Measurements from ENCODE around the gene SOWAHB. TPM values are rescaled to one million over a fixed set of nuclear protein-coding genes. Genes with fewer than 3 reads are reported as not detected.

Gene SOWAHB
- total and polyA plus RNA-seq, 4 donors = 0.28 to 4.2 (median 1.9) TPM

DNA sequence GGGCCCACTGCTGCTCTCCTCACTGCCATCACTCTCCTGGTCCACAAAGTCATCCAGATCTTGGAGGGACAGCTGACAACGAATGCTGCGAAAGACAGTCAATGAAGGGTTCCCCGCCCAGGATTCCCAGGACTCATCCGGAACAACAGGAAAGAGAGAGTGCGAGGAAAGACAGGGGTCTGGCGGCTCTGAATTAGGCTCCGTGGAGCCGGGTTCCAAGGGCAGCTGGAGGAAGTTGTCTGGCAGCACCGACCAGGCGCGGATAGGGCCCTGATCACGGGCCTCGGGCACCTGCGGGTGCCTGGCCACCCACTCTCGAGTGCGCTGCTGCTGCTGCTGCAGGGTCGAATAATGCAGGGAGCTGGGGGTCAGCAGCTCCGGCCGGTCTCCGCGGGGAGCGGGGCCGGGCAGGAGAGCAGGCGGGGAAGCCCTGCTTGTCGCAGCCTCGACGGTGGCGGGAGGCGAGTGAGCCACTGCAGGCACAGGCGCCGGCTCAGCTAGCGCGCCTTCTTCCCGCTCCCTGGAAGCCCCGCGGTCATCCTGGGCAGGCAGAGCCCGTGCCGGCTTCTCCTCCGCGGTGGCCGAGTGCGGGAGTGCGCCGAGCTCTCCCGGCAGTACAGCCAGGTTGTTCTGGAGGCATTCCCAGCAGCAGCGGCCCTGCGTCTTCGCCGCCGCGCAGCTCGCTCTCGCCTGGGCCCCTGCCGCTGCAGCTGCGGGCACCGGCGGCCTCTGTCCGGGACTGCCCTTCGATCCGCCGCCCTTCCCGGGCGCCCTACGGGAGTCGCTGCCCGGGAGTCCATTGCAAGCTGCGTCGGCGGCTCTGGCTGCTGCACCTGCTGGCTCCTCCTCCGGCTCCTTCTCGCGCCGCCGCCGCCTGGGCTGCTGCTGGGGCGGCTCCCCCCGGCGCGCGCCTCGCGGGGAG, 1.1 kb downstream of the SOWAHB start:
- WGBS, 2 donors = 8% methylated on average over 67 to 82 of the region's 82 CpGs
- Histone ChIP-seq H3K27ac (ENCODE audit: low read depth in 1 of 2, low read length in 1 of 2) (peak overlapping the region in 1 of 2 donors; percentile 87), H3K27me3 (ENCODE audit: control insufficient read depth in 3 of 3, insufficient read depth in 3 of 3, low read length in 2 of 3) (peaks cover 0 to 52% (median 38%) of the 10 kb centered on the region in 3 donors), H3K9ac (ENCODE audit: insufficient read depth in 1 of 2, low read length in 2 of 2) (no peak overlapping the region), H3K4me1 (ENCODE audit: control insufficient read depth in 5 of 5, insufficient read depth in 5 of 5, low read length in 5 of 5) (peaks cover 0 to 19% (median 3%) of the 10 kb centered on the region in 5 donors), H3K36me3 (ENCODE audit: control insufficient read depth in 4 of 4, insufficient read depth in 4 of 4, low read length in 4 of 4) (no peaks in the 10 kb centered on the region), H3K9me3 (ENCODE audit: control insufficient read depth in 4 of 4, insufficient read depth in 3 of 4, low read length in 3 of 4) (no peaks in the 10 kb centered on the region), H3K4me3 (peak overlapping the region; percentile 51)
- ATAC-seq (ENCODE audit: insufficient read depth, low FRiP score) (peak; percentile 60), DNase-seq (peak; percentile 37 to 56 (median 45))
- TF ChIP-seq, protein P1, sequence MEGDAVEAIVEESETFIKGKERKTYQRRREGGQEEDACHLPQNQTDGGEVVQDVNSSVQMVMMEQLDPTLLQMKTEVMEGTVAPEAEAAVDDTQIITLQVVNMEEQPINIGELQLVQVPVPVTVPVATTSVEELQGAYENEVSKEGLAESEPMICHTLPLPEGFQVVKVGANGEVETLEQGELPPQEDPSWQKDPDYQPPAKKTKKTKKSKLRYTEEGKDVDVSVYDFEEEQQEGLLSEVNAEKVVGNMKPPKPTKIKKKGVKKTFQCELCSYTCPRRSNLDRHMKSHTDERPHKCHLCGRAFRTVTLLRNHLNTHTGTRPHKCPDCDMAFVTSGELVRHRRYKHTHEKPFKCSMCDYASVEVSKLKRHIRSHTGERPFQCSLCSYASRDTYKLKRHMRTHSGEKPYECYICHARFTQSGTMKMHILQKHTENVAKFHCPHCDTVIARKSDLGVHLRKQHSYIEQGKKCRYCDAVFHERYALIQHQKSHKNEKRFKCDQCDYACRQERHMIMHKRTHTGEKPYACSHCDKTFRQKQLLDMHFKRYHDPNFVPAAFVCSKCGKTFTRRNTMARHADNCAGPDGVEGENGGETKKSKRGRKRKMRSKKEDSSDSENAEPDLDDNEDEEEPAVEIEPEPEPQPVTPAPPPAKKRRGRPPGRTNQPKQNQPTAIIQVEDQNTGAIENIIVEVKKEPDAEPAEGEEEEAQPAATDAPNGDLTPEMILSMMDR (IDR thresholded peaks at IDR 0.05; ENCODE audit: control extremely low read depth, extremely low read depth) = no peak

DNA sequence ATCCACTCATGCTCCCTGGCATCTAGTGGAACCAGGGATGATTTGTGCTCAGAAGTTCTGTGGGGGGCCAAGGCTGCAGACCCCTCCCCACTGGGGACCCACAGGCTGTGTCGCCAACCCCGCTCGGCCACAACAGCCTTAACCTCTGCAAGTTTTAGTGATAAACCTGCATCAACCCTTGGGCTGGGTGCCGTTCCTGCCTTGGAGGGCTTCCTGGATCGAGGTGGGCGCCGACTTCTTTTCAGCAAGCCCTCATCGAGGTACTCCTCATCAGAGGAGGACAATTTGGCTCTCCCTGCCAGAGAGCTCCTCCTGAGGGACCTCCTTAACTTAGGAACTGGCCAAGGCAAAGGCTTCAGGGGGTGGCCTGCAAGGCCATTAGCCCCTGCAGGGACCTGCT, 1.9 kb downstream of the SOWAHB start:
- peaks cover 0 to 19% (median 3%) of the 10 kb centered on the region in 5 donors for H3K4me1 ChIP-seq (ENCODE audit: control insufficient read depth in 5 of 5, insufficient read depth in 5 of 5, low read length in 5 of 5)
- no peak overlapping the region for H3K27ac ChIP-seq (ENCODE audit: low read depth in 1 of 2, low read length in 1 of 2)
- H3K4me3 ChIP-seq = no peak overlapping the region
- 96% methylated on average over 8 of the region's 8 CpGs for WGBS, 2 donors
- no peak overlapping the region for H3K9ac ChIP-seq (ENCODE audit: insufficient read depth in 1 of 2, low read length in 2 of 2)
- H3K27me3 ChIP-seq (ENCODE audit: control insufficient read depth in 3 of 3, insufficient read depth in 3 of 3, low read length in 2 of 3) = peaks cover 0 to 46% (median 38%) of the 10 kb centered on the region in 3 donors
- TF ChIP-seq, protein P1 (IDR thresholded peaks at IDR 0.05; ENCODE audit: control extremely low read depth, extremely low read depth) = no peak
- ATAC-seq (ENCODE audit: insufficient read depth, low FRiP score) (no peak), DNase-seq (no peak)
- no peaks in the 10 kb centered on the region for H3K9me3 ChIP-seq (ENCODE audit: control insufficient read depth in 4 of 4, insufficient read depth in 3 of 4, low read length in 3 of 4)
- no peaks in the 10 kb centered on the region for H3K36me3 ChIP-seq (ENCODE audit: control insufficient read depth in 4 of 4, insufficient read depth in 4 of 4, low read length in 4 of 4)

DNA sequence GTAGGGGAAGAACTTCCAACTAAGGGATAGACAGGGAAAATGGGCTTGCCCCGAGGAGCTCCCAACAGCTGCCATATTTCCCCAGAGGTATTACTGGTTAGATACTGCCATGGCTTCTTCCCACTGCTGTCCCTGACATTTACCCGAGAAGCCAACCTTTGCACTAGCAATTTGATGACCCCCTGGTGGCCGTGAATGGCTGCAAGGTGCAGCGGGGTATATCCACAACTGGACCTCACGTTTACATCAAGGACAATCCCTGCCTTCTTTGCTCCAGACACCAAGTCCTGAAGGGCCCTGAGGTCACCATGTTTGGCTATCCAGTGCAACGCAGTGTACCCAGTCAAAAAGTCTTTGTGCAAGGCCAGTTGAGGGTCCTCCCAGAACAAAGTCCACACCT, 2.3 kb downstream of the SOWAHB start:
- H3K36me3 ChIP-seq (ENCODE audit: control insufficient read depth in 4 of 4, insufficient read depth in 4 of 4, low read length in 4 of 4) = no peaks in the 10 kb centered on the region
- H3K4me1 ChIP-seq (ENCODE audit: control insufficient read depth in 5 of 5, insufficient read depth in 5 of 5, low read length in 5 of 5) = peaks cover 0 to 19% (median 3%) of the 10 kb centered on the region in 5 donors
- H3K4me3 ChIP-seq = no peak overlapping the region
- no peak for DNase-seq
- WGBS, 2 donors = 92 to 96% methylated on average over 6 of the region's 6 CpGs
- H3K27me3 ChIP-seq (ENCODE audit: control insufficient read depth in 3 of 3, insufficient read depth in 3 of 3, low read length in 2 of 3) = peaks cover 0 to 46% (median 38%) of the 10 kb centered on the region in 3 donors
- no peak overlapping the region for H3K9ac ChIP-seq (ENCODE audit: insufficient read depth in 1 of 2, low read length in 2 of 2)
- no peaks in the 10 kb centered on the region for H3K9me3 ChIP-seq (ENCODE audit: control insufficient read depth in 4 of 4, insufficient read depth in 3 of 4, low read length in 3 of 4)
- ATAC-seq (ENCODE audit: insufficient read depth, low FRiP score) = no peak
- no peak overlapping the region for H3K27ac ChIP-seq (ENCODE audit: low read depth in 1 of 2, low read length in 1 of 2)
- TF ChIP-seq, protein P1 (IDR thresholded peaks at IDR 0.05; ENCODE audit: control extremely low read depth, extremely low read depth) = no peak
